Epithelial cell of proximal tubule (primary cell): ENCODE data around the gene POLR2C. TPM values are rescaled to one million over a fixed set of nuclear protein-coding genes. Genes with fewer than 3 reads are reported as not detected.

Experiments used
- DNase-seq: peaks from one replicate; pipeline ENCODE4 v3.0.0-alpha.2; 2011; ENCODE audit warnings: low read depth
- H3K4me3 ChIP-seq: 2 replicates; pipeline ENCODE4 v1.5.1; 2011; ENCODE audit warnings: low read depth, mild to moderate bottlenecking, low read length
- CTCF ChIP-seq: conservative IDR thresholded peaks from 2 replicates; pipeline ENCODE4 v1.5.1; 2012; ENCODE audit warnings: low read depth, mild to moderate bottlenecking, low read length
- total RNA-seq: library from RNA; depleted of rRNA; stranded (reverse); fragments of >200 nt; gene quantifications from 2 replicates; pipeline ENCODE4 v1.2.3, GENCODE V29; 2015

Gene POLR2C
- total RNA-seq, 1 donor from 2014 or later: 64.5 TPM

- no peak for DNase-seq
- H3K4me3 ChIP-seq: peak within 1 kb of the TSS; percentile 99
- no peak for TF ChIP-seq CTCF
Measured at GRCh38 chr16:57447186-57447962, 15.1 kb upstream of the POLR2C start, which contains the start of the genes CIAPIN1 and COQ9. Gene CIAPIN1, minus strand, starts transcription at chr16:57447385. Its CDS starts 6,457 bp downstream, at chr16:57440928. Gene COQ9, plus strand, starts transcription at chr16:57447479. Its CDS starts 27 bp downstream, at chr16:57447506.

GRCh38 chr16:57452021-57452420, 10.5 kb upstream of the POLR2C start:
- no peak for DNase-seq
- H3K4me3 ChIP-seq: no peak overlapping the region
- TF ChIP-seq CTCF: no peak

- peak overlapping the region; percentile 83 for H3K4me3 ChIP-seq
- DNase-seq: no peak
- no peak for TF ChIP-seq CTCF
Measured at GRCh38 chr16:57462978-57463362, 491 bp downstream of the POLR2C start.

GRCh38 chr16:57464523-57464922, 2.0 kb downstream of the POLR2C start:
- no peak for DNase-seq
- H3K4me3 ChIP-seq: no peak overlapping the region
- TF ChIP-seq CTCF: no peak

- H3K4me3 ChIP-seq: no peak overlapping the region
- DNase-seq: no peak
- no peak for TF ChIP-seq CTCF
Measured at GRCh38 chr16:57468346-57468745, 5.9 kb downstream of the POLR2C start.

- no peak for TF ChIP-seq CTCF
- no peak overlapping the region for H3K4me3 ChIP-seq
- DNase-seq: no peak
Measured at GRCh38 chr16:57469046-57469445, 6.6 kb downstream of the POLR2C start.
